ENCODE measurements around the gene IFITM1. TPM values are rescaled to one million over a fixed set of nuclear protein-coding genes. Genes with fewer than 3 reads are reported as not detected.
A peak's percentile ranks its signal among the peaks of the same experiment; 100 is the strongest.
"Not testable (repeated sequence)": the region's sequence is repeated elsewhere in the genome, so short reads cannot be mapped to it uniquely, and the experiment has no call there.

IFITM1 gene
- total RNA-seq, 4 donors from 2014 or later, result 224 to 389 (median 247) TPM

- ATAC-seq (ENCODE audit: low FRiP score) (no peak), DNase-seq (ENCODE audit: low spot score) (no peak)
- no peak for TF ChIP-seq CTCF (IDR thresholded peaks at IDR 0.05)
Measured at GRCh38 chr11:284105-285020, 29.5 kb upstream of the IFITM1 start.

GRCh38 chr11:285021-285893 is 28.6 kb upstream of the IFITM1 start:
- TF ChIP-seq CTCF (IDR thresholded peaks at IDR 0.05), result no peak
- DNase-seq (ENCODE audit: low spot score), result no peak
- no peak for ATAC-seq (ENCODE audit: low FRiP score)

GRCh38 chr11:285894-286220 is 28.0 kb upstream of the IFITM1 start:
- DNase-seq (ENCODE audit: low spot score) (no peak), ATAC-seq (ENCODE audit: low FRiP score) (no peak)
- TF ChIP-seq CTCF (IDR thresholded peaks at IDR 0.05), result no peak

- ATAC-seq (ENCODE audit: low FRiP score); DNase-seq (ENCODE audit: low spot score): not testable (repeated sequence)
Measured at GRCh38 chr11:286977-287820, 26.6 kb upstream of the IFITM1 start.

GRCh38 chr11:287821-288477 is 25.9 kb upstream of the IFITM1 start:
- no peak for TF ChIP-seq CTCF (IDR thresholded peaks at IDR 0.05)
- DNase-seq (ENCODE audit: low spot score) (no peak), ATAC-seq (ENCODE audit: low FRiP score) (no peak)

GRCh38 chr11:288478-289397 is 25.1 kb upstream of the IFITM1 start, which contains the start of gene PGGHG:
Gene PGGHG, plus strand, starts transcription at chr11:289126. Its CDS starts 691 bp downstream, at chr11:289817.
- no peak for TF ChIP-seq CTCF (IDR thresholded peaks at IDR 0.05)
- peak; percentile 42 for ATAC-seq (ENCODE audit: low FRiP score)
- DNase-seq (ENCODE audit: low spot score), result no peak

Measured in omental fat pad (tissue), 4 donors.